Forelimb muscle (tissue), 1 donor: ENCODE measurements around the gene CNGA1. TPM values are rescaled to one million over a fixed set of nuclear protein-coding genes. Genes with fewer than 3 reads are reported as not detected.
"Not testable (repeated sequence)": the region's sequence is repeated elsewhere in the genome, so short reads cannot be mapped to it uniquely, and the experiment has no call there.

ENCODE experiments used
- DNase-seq: peaks from one replicate; pipeline ENCODE4 v3.0.0-alpha.2; 2013; ENCODE audit warnings: low read depth
- polyA plus RNA-seq: library from polyadenylated mRNA; unstranded; fragments of 120-200 nt; gene quantifications from one replicate; pipeline ENCODE4 v1.2.1, GENCODE V29; 2013; ENCODE audit not compliant: insufficient read length

The CNGA1 gene
- polyA plus RNA-seq, 1 donor = 0.94 TPM

DNA sequence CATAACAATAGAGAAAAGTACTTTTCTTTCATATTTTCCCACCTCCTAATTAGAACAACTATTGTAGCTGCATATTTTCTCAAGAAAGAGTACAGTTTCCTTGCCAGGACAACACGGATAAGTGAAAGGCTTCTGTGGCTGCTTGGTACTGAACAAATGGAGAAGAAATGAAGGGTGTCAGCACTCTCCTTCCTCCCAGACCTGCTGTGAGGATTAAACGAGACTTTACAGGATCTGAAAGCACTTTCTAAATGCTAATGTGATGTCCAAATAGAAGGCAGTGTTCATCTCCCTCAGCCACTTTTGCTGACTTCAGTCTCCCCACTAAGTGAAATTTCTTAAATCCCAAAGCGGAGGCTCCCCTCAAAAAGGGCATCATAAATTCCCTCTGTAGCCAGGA, 14.0 kb upstream of the CNGA1 start:
- no peak for DNase-seq

DNA sequence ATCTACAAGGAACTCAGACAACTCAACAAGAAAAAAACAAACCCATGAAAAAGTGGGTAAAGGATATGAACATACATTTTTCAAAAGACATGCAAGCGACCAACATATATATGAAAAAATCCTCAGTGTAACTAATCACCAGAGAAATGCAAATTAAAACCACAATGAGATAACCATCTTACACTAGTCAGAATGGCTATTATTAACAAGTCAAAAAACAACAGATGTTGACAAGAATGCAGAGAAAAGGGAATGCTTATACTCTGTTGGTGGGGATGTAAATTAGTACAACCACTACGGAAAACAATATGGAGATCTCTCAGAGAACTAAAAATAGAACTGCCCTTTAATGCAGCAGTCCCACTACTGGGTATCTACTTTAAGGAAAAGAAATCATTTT, 12.2 kb upstream of the CNGA1 start:
- no peak for DNase-seq

DNA sequence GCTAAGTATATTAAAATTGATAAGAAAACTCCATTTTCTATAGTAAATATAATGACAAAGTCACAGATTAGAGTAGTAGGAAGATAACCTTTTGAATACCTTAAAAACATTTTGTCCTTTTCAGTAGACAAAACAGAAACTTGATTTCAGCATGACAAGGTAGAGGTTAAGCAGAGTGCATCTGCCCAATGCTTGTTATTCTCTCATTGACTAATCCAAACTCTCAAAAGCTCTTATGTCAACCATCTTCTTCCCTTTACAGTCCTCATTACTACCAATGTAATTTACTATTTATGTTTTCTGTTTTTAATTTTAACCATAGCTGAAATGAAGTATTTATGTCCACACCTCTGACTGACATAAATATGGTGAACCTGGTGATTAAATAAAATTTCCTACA, 11.2 kb upstream of the CNGA1 start:
- DNase-seq = no peak

DNA sequence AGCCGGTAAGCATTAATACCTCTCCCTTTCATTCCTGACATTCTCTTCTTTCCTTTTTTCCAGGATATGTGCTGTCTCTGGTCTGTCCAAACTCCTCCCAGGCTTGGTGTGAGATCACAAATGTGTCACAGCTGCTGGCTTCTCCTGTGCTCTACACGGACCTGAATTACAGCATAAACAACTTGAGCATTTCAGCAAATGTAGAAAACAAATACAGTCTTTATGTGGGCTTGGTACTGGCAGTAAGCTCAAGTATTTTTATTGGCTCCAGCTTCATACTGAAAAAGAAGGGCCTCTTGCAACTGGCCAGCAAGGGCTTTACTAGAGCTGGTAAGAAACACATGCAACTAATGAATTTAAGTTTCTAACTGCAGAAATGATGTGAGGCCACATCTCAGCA, 8.5 kb upstream of the CNGA1 start:
- no peak for DNase-seq

DNA sequence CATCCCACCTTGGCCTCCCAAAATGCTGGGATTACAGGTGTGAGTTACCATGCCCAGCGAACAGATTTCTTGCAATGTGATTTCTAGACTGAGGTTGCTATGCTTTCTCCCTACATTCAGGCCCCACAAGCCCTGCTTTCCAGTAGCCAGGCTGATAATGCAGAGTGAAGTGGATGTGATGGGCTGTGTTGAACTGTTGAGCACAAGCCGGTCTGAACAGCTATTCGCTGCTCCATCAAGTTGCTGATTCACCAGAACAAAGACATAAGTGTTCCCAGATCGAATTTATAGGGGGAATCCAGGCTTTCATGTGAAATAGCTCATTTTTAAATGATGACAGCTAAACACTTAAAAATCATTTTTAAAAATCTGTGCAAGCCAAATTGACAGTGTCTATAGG, 8.0 kb upstream of the CNGA1 start:
- no peak for DNase-seq

DNA sequence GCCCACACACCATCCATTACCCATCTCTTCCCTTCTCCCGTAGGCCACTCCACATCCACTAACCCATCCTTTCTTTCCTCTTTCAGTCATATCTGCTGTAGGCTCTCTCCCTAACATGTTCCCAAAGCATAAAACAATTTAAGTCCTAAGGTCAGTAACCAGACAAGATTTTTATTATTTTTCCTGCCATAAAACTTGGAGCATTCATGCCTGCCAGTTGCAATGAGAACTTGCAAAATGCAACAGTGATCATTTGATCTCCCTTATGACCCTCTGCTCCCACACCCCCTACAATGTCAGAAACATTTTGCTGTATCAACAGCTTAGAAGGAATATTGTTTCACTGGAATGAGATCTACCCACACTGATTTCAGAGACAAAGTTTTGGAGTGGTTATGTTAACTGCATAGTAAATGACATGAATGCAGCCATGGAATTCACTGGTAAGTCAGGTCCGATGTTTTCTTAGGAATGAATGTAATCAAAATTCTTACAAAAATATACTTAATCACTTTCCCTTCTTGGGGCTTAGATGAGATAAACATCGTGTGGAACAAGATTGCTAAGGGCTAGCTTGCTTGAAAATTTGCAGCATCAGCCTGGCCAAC, 5.8 kb upstream of the CNGA1 start:
- no peak for DNase-seq

DNA sequence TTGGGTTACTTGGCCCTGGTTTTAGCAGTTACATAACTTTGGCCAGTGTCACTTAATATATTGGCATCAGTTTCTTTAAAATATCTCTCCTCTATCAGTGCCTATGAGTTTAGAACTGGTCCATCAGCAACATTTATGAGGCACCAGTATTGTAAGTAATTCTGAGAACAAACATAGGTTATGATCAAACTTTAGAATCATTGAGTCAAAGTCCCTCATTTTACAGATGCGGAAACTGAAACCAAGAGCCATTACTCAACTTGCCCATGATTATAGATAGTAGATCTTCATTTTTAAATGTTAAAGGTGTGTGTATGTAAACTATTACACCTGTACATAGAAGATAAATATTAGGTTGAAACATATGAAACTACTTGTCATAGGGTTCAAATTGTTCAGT, 4.6 kb upstream of the CNGA1 start:
- DNase-seq = no peak

DNA sequence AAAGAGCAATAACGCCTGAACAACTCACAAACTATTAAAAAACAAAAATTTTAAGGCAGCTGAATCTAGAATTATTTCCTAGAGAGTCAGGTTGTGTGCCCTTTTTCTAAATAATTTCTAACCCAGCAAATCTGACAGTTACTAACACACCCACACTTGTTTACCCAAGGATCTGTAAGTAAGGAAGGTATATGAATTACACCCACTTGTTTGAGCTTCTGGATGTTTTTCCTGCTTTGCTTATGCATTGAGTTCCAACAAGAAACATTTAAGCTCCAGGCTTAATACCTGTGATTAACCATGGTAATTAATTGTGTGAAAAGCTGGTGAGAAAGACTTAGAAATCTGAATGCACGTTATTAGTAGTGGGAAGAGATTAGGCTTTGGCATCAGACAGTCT, 1.6 kb upstream of the CNGA1 start:
- no peak for DNase-seq

DNA sequence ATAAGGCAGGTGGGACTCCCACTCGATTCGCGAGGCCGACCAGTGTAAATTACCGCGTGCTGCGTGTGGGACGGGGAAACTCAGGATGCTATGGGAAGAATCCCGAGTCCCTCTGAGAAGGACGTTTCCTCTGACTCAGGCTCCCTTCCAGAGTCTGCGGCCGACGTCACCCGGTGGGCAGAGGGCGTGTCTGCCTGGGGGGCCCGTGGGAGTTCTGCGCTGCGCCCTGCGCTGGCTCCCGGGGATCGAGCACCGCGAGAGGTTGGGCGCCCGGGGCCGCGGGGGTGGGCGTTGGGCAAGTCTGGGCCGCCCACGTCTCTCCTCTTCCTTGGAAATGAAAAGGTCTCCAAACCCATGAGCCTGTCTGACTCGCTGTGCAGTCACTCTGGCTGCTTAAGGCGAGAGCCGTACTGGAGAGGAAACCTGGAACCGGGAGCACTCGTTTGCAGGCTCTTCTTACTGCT, 659 bp upstream of the CNGA1 start:
- no peak for DNase-seq

DNA sequence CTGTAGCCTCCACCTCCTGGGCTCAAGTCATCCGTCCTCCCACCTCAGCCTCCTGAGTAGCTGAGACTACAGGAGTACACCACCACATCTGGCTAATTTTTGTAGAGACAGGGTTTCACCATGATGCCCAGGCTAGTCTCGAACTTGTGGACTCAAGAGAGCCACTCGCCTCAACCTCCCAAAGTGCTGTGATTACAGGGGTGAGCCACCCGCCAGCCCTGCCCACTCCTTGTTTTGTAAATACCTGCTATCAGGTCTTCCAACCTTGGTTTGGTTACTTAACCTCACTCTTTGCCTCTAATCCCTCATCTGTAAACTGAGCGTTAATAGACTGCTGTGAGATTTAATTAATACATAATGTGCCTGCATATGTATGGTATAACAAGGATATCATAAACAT, 803 bp downstream of the CNGA1 start:
- DNase-seq = no peak

DNA sequence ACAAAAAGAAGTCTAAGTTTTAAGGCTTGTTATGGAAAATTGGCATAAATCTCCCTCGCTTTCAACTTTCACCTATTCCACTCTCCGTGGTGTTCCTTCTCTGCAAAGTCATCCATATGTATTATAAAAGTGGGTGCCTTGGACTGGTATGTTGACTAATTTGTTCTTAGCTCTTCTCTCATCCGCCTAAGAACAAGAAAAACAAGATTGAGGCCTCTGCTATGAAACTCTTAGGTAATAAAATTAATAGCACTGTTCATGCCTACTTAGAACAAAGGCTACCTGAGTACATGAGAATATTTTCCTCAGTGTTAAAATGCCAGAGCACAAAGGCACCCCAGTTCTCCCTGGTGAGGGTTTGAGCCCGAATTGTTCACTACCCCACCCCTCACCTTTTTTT, 1.3 kb downstream of the CNGA1 start:
- DNase-seq = no peak

DNA sequence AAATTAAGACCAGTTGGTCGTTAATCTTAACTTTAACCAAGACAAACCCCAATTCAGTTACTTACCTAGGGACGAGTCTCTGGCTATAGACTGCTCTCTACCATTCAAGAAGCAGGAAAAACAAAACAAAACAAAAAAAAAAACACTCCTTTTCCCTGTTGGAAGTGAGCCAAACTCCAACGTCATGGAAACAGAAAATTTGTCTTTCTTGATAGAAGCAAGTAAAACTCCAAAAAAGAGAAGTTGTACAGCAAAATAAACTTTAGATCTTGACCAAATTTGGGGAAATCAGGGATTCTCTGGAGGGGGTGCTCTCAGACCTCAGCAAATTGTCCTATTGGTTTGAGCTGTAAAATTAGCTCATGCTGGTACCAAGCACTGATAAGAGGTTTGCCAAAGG, 3.7 kb downstream of the CNGA1 start:
- DNase-seq = no peak

DNA sequence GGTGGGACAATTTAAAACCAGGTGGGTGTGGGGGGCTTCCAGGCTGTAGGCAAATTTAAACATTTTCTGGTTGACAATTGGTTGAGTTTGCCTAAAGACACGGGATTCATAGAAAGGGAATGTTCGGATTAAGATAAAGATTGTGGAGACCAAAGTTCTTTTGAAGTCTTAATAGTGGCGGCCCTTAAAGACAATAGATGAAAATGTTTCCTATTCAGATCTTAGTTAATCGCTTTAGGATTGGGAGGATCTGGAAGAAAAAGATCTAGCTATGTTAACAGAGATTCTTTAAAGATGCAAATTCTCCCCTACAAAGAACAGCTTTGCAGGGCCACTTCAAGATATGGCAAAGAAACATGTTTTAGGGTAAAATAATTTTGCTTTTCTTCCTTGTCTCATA, 4.8 kb downstream of the CNGA1 start:
- DNase-seq = no peak

DNA sequence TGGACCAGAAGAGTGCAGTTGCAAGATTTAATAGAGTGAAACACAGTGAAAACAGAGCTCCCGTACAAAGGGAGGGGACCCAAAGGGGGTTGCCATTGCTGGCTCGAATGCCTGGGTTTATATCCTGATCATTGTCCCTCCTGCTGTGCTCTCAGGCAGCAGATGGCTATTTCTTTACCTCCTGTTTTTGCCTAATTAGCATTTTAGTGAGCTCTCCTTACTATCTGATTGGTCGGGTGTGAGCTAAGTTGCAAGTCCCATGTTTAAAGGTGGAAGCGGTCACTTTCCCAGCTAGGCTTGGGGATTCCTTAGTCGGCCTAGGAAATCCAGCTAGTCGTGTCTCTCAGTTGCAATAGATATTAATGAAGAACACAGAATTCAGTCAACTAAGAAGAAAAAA, 5.6 kb downstream of the CNGA1 start:
- DNase-seq = not testable (repeated sequence)

DNA sequence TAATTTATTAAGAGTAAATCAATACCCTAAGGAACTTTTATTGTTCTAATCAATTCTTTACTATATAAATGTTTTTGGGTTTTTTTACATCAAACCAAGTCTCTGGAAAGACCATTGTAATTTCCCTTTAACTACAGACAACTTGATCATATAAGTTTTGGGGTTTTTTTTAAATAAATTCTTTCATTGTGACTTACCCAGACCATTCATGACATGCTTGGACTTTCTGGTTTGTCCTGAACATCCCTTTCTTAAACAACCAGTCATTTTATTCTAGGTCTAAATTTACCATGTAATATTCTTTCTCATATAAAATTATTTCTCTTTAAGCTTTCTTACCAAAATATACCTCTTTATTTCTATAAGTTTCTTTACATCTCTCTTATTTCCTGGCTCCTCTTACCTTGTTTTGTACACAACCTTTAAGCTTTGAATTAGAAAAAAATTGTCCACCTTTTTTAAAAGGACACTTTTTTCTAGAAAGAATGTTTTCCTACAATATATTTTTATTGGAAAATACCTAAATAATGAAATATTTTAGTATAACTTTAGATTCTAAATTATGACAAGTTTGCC, 8.4 kb downstream of the CNGA1 start:
- DNase-seq = no peak

DNA sequence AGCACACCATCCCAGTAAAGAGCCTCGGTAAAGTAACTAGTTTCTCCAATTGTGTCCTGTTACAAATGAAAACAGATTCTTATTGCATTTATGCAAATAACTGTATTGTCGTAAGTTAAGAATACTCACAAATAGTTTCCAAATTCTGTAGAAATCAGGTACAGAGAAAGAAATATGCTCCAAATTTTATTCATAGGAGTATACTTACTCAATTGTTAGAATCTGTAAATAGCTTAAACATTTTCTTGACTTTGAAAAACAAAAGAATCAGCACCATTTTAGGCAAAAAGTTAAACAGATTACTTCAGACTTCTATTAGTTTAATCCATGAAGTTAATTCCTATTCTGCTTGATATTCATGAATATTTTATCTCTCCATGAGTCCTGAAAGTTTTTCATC, 10.7 kb downstream of the CNGA1 start:
- DNase-seq = no peak

DNA sequence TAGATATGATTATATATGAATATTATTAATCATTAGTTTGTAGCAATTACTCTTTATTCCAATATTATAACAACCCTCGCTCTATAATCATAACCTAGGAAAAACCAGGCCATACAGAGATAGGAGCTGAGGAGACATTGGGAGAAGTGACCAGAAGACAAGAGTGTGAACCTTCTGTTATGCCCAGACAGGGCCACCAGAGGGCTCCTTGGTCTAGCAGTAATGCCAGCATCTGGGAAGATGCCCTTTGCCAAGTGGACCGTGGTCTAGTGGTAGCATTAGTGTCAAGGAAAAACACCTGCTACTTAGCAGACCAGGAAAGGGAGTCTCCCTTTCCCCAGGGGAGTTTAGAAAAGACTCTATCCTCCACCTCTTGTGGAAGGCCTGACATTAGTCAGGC, 12.9 kb downstream of the CNGA1 start:
- not testable (repeated sequence) for DNase-seq

DNA sequence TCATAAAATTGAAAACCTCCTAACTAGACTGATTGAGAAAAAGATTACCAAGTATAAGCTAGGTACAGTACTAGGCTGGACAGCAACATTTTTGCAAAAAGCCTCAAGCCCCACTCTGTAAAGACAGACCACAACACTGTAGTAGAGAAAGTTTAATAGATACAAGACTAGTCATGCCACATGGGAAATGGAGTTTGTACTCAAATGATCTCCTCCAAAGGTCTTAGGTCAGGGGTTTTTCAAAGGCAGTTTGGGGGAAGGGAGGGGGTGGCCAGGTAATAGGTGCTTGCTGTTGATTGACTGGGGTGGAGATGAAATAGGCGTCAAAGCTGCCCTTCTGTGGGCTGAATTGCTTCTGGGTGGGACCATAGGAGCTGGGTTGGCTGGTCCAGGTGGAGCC, 14.2 kb downstream of the CNGA1 start:
- no peak for DNase-seq

DNA sequence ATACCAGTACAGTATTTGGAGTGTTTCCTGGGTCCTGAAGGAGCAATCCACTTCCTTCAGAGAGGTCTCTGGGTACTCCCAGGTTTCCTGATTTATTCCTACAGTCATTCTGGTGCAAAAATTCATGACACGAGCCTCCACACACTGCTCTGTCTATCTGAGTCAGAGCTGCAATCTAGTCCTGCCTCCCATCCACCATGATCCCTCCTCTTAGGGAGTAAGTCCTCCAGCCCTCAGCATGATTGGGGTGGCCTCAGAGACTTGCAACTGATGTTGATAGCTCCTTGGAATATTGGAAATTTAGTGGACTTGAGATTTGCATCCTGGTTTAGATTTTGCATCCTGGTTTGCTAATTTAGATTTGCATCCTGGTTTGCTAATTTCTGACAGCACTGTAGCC, 20.5 kb downstream of the CNGA1 start:
- DNase-seq = no peak

DNA sequence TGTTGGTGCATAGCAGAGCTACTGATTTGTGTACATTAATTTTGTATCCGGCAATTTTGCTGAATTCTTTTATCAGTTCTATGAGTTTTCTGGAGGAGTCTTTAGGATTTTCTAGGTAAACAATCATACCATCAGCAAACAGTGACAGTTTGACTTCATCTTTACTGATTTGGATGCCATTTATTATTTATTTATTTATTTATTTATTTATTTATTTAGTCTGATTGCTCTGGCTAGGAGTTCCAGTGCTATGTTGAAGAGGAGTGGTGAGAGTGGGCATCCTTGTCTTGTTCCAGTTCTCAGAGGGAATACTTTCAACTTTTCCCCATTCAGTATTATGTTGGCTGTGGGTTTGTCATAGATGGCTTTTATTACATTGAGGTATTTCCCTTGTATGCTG, 24.0 kb downstream of the CNGA1 start:
- not testable (repeated sequence) for DNase-seq

DNA sequence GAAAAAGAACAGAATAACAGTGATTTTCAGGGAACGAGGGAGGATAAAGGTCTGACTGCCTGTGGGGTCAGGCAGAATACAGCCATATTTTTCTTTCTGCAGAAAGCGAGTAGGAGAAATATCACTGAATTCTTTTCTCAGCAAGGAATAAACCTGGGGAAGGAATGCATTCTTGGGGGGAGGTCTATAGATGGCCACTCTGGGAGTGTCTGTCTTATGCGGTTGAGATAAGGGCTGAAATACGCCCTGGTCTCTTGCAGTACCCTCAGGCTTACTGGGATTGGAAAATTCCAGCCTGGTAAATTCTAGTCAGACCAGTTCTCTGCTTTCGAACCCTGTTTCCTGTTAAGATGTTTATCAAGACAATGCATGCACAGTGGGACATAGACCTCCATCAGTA, 26.3 kb downstream of the CNGA1 start:
- no peak for DNase-seq

DNA sequence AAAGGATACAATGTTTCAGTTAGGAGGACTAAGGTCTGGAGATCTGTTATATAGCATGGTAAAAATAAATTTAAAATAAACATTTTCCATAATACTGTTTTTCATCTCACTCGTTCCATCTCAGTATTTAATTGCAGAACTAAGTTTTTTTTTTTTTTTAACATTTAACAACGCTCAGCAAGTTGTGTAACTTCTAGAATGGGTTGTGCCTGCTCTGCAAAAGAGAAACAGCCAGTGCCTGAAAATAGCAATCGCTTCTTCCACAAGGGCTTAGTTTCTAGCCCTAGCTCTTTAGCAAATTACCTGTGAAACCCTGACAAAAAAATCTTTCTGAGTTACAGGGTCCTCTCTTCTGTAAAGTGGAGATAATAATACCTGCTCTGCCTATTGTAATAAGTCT, 41.9 kb downstream of the CNGA1 start:
- no peak for DNase-seq

DNA sequence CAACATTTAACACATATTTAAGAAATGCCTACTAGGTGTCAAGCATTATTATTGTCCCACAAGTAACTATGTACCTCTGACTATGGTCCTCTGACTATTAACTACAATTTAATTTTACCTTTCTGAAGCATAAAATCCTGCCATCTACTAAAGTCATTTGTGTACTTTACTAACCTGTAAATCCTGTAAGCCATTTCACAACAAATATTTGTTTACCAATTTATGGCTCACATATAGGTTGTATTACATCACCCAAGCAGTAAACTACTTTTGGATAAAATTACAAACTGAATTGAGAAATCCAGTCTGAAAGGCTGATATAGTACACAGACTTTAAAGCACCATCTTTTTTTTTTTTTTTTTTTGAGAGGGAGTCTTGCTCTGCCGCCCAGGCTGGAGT, 43.8 kb downstream of the CNGA1 start:
- DNase-seq = no peak

DNA sequence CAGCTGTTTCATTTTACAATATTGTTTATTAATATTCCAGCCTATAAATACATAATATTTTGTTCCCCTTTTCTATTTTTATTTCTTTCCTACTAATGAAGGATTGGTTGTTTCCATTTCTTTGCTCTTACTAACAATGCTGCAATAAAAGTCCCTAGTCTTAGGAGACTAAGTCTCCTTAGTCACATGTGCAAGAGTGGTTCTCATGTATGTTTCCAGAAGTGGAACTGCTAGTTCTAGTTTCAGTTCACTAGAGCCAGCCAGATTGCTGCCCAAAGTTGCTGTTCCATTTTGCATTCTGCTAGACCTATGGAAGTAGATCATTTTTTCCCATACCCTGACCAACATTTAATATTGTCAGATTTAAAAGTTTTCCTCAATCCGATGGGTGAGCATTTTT, 44.3 kb downstream of the CNGA1 start:
- no peak for DNase-seq
